Measurements from ENCODE around the gene TIMM50. TPM values are rescaled to one million over a fixed set of nuclear protein-coding genes. Genes with fewer than 3 reads are reported as not detected.

The TIMM50 gene
- total RNA-seq, 2 donors from 2014 or later: 60.0 to 80.9 TPM

- peak overlapping the region; percentile 86 to 96 for H3K4me3 ChIP-seq
- H3K27ac ChIP-seq: peak overlapping the region in 1 of 2 donors; percentile 89
- no peak for TF ChIP-seq CTCF (IDR thresholded peaks at IDR 0.05)
- peaks cover 0 to 15% of the 10 kb centered on the region in 2 donors for H3K4me1 ChIP-seq
- H3K27me3 ChIP-seq: no peaks in the 10 kb centered on the region
- H3K36me3 ChIP-seq: no peaks in the 10 kb centered on the region
- no peaks in the 10 kb centered on the region for H3K9me3 ChIP-seq
- no peak for DNase-seq (ENCODE audit: low spot score)
Observed at GRCh38 chr19:39533003-39533512, 52.4 kb downstream of the TIMM50 start.

- H3K27ac ChIP-seq: no peak overlapping the region
- no peaks in the 10 kb centered on the region for H3K36me3 ChIP-seq
- H3K27me3 ChIP-seq: no peaks in the 10 kb centered on the region
- H3K9me3 ChIP-seq: no peaks in the 10 kb centered on the region
- TF ChIP-seq CTCF (IDR thresholded peaks at IDR 0.05): no peak
- no peak for DNase-seq (ENCODE audit: low spot score)
- H3K4me1 ChIP-seq: peaks cover 0 to 23% of the 10 kb centered on the region in 2 donors
- no peak overlapping the region for H3K4me3 ChIP-seq
Observed at GRCh38 chr19:39533791-39534190, 53.2 kb downstream of the TIMM50 start.

- H3K4me3 ChIP-seq: peak overlapping the region; percentile 77 to 97
- H3K9me3 ChIP-seq: no peaks in the 10 kb centered on the region
- DNase-seq (ENCODE audit: low spot score): no peak
- TF ChIP-seq CTCF (IDR thresholded peaks at IDR 0.05): no peak
- H3K4me1 ChIP-seq: peaks cover 0 to 23% of the 10 kb centered on the region in 2 donors
- H3K27ac ChIP-seq: peak overlapping the region; percentile 95 to 99
- H3K36me3 ChIP-seq: no peaks in the 10 kb centered on the region
- H3K27me3 ChIP-seq: no peaks in the 10 kb centered on the region
Observed at GRCh38 chr19:39539165-39539517, 58.5 kb downstream of the TIMM50 start.

GRCh38 chr19:39539518-39540332 is 59.1 kb downstream of the TIMM50 start, which contains the start of gene EID2:
TSS of gene EID2 (minus strand) at chr19:39540161. CDS start at chr19:39540079, 82 bp downstream.
- Histone ChIP-seq H3K4me1 (peaks cover 0 to 23% of the 10 kb centered on the region in 2 donors), H3K27ac (peak within 1 kb of the TSS; percentile 95 to 99), H3K9me3 (no peaks in the 10 kb centered on the region), H3K27me3 (no peaks in the 10 kb centered on the region), H3K4me3 (peak within 1 kb of the TSS; percentile 77 to 97), H3K36me3 (no peaks in the 10 kb centered on the region)
- DNase-seq (ENCODE audit: low spot score): peak; percentile 96
- peak; percentile 54 to 92 for TF ChIP-seq CTCF (IDR thresholded peaks at IDR 0.05)

GRCh38 chr19:39540333-39540673 is 59.7 kb downstream of the TIMM50 start:
- peaks cover 0 to 23% of the 10 kb centered on the region in 2 donors for H3K4me1 ChIP-seq
- peak overlapping the region in 1 of 2 donors; percentile 95 for H3K27ac ChIP-seq
- H3K36me3 ChIP-seq: no peaks in the 10 kb centered on the region
- DNase-seq (ENCODE audit: low spot score): no peak
- H3K9me3 ChIP-seq: no peaks in the 10 kb centered on the region
- H3K4me3 ChIP-seq: peak overlapping the region in 1 of 2 donors; percentile 77
- H3K27me3 ChIP-seq: no peaks in the 10 kb centered on the region
- TF ChIP-seq CTCF (IDR thresholded peaks at IDR 0.05): no peak

Other genes with a start within 250 kb of the TIMM50 start
- not detected for gene IFNL3, start 235.8 kb upstream of the TIMM50 start, total RNA-seq
- gene IFNL4, start 232.0 kb upstream of the TIMM50 start, total RNA-seq: not detected
- gene IFNL2, start 212.4 kb upstream of the TIMM50 start, total RNA-seq: not detected
- gene IFNL1, start 184.4 kb upstream of the TIMM50 start, total RNA-seq: not detected
- gene LRFN1, start 160.0 kb upstream of the TIMM50 start, total RNA-seq: 1 to 10 TPM in 1 of 2 donors, under 1 TPM in 1; 0.67 to 1.1 TPM
- 1 to 10 TPM; 5.3 to 9.7 TPM for gene GMFG, start 144.8 kb upstream of the TIMM50 start, total RNA-seq
- gene SAMD4B, start 138.4 kb upstream of the TIMM50 start, total RNA-seq: 10 to 100 TPM; 48.5 to 97.6 TPM
- gene PAF1, start 89.7 kb upstream of the TIMM50 start, total RNA-seq: 10 to 100 TPM; 34.8 to 54.3 TPM
- 10 to 100 TPM; 29.9 to 32.3 TPM for gene MED29, start 89.5 kb upstream of the TIMM50 start, total RNA-seq
- 100 to 1,000 TPM; 107 to 202 TPM for gene ZFP36, start 74.0 kb upstream of the TIMM50 start, total RNA-seq
- 10 to 100 TPM in 1 of 2 donors, 1 to 10 TPM in 1; 7.5 to 12.0 TPM for gene PLEKHG2, start 68.2 kb upstream of the TIMM50 start, total RNA-seq
- 1,000 to 10,000 TPM; 1,032 to 1,330 TPM for gene RPS16, start 44.9 kb upstream of the TIMM50 start, total RNA-seq
- gene SUPT5H, start 35.3 kb upstream of the TIMM50 start, total RNA-seq: 10 to 100 TPM; 81.7 to 95.1 TPM
- not detected for gene DLL3, start 18.1 kb downstream of the TIMM50 start, total RNA-seq
- not detected for gene SELENOV, start 34.3 kb downstream of the TIMM50 start, total RNA-seq
- 1 to 10 TPM; 2.1 to 2.3 TPM for gene EID2B, start 52.0 kb downstream of the TIMM50 start, total RNA-seq
- gene EID2, start 59.3 kb downstream of the TIMM50 start, total RNA-seq: 10 to 100 TPM in 1 of 2 donors, 1 to 10 TPM in 1; 6.7 to 11.1 TPM
- gene LGALS13, start 121.7 kb downstream of the TIMM50 start, total RNA-seq: not detected
- gene LGALS16, start 175.1 kb downstream of the TIMM50 start, total RNA-seq: not detected
- gene LGALS14, start 223.6 kb downstream of the TIMM50 start, total RNA-seq: not detected